ENCODE data around the gene POM121L12.

Gene POM121L12

GRCh38 chr7:53035499-53036412 is at the start of gene POM121L12:
Gene POM121L12, plus strand, starts transcription at chr7:53035633. Its CDS starts 39 bp downstream, at chr7:53035672.
- DNase-seq (ENCODE audit: low read depth in 3 of 3) = no peak

GRCh38 chr7:52992001-52992400 is 43.4 kb upstream of the POM121L12 start:
- no peak for DNase-seq (ENCODE audit: low read depth in 3 of 3)

GRCh38 chr7:52992479-52993162 is 42.8 kb upstream of the POM121L12 start:
- no peak for DNase-seq (ENCODE audit: low read depth in 3 of 3)

GRCh38 chr7:52995676-52996075 is 39.8 kb upstream of the POM121L12 start:
- no peak for DNase-seq (ENCODE audit: low read depth in 3 of 3)

- DNase-seq (ENCODE audit: low read depth in 3 of 3) = no peak
These were observed 34.2 kb upstream of the POM121L12 start for GRCh38 chr7:53001221-53001620.

- no peak for DNase-seq (ENCODE audit: low read depth in 3 of 3)
These were observed 33.0 kb upstream of the POM121L12 start for GRCh38 chr7:53002389-53002788.

GRCh38 chr7:53003653-53004445 is 31.6 kb upstream of the POM121L12 start:
- DNase-seq (ENCODE audit: low read depth in 3 of 3) = no peak

GRCh38 chr7:53013925-53014324 is 21.5 kb upstream of the POM121L12 start:
- DNase-seq (ENCODE audit: low read depth in 3 of 3) = no peak

GRCh38 chr7:53015463-53015862 is 20.0 kb upstream of the POM121L12 start:
- no peak for DNase-seq (ENCODE audit: low read depth in 3 of 3)

- DNase-seq (ENCODE audit: low read depth in 3 of 3) = no peak
These were observed 12.5 kb upstream of the POM121L12 start for GRCh38 chr7:53022893-53023292.

GRCh38 chr7:53048638-53049037 is 13.2 kb downstream of the POM121L12 start:
- no peak for DNase-seq (ENCODE audit: low read depth in 3 of 3)

GRCh38 chr7:53050433-53050832 is 15.0 kb downstream of the POM121L12 start:
- DNase-seq (ENCODE audit: low read depth in 3 of 3) = no peak

GRCh38 chr7:53059591-53059990 is 24.2 kb downstream of the POM121L12 start:
- no peak for DNase-seq (ENCODE audit: low read depth in 3 of 3)

GRCh38 chr7:53060066-53060465 is 24.6 kb downstream of the POM121L12 start:
- no peak for DNase-seq (ENCODE audit: low read depth in 3 of 3)

- DNase-seq (ENCODE audit: low read depth in 3 of 3) = no peak
These were observed 27.4 kb downstream of the POM121L12 start for GRCh38 chr7:53062796-53063195.

- no peak for DNase-seq (ENCODE audit: low read depth in 3 of 3)
These were observed 33.2 kb downstream of the POM121L12 start for GRCh38 chr7:53068673-53069072.

GRCh38 chr7:53070883-53071282 is 35.5 kb downstream of the POM121L12 start:
- no peak for DNase-seq (ENCODE audit: low read depth in 3 of 3)
